ENCODE measurements around the gene POLR1B.

GRCh38 chr2:112520234-112520783 lies 22.0 kb upstream of the POLR1B start:
- TF ChIP-seq POLR2AphosphoS5 (IDR thresholded peaks at IDR 0.05) (no peak), CTCF (IDR thresholded peaks at IDR 0.05) (no peak), POLR2A (IDR thresholded peaks at IDR 0.05) (no peak)

All from transverse colon (tissue), 4 donors.